H7 (cell line): ENCODE results near the gene PSMA7. TPM values are rescaled to one million over a fixed set of nuclear protein-coding genes. Genes with fewer than 3 reads are reported as not detected.

Experiments used
- DNase-seq: peaks from one replicate; pipeline ENCODE4 v3.0.0; 2012
- H3K27me3 ChIP-seq: 2 replicates; pipeline ENCODE4 v1.6.0; 2011; ENCODE audit warnings: mild to moderate bottlenecking, low read length; ENCODE audit not compliant: control insufficient read depth, insufficient read depth
- H3K36me3 ChIP-seq: replicated peaks from 2 replicates; pipeline ENCODE4 v1.5.1; 2011; ENCODE audit warnings: low read length; ENCODE audit not compliant: control insufficient read depth, insufficient read depth
- H3K4me3 ChIP-seq: 2 replicates; pipeline ENCODE4 v1.5.1; 2011; ENCODE audit warnings: low read depth, mild to moderate bottlenecking, control low read depth, low read length, moderate library complexity; ENCODE audit not compliant: insufficient read depth
- total RNA-seq: library from RNA; depleted of rRNA; stranded (reverse); fragments of >200 nt; shearing (Covaris generic); gene quantifications from 2 replicates; pipeline ENCODE4 v1.2.3, GENCODE V29; 2014

The PSMA7 gene
- total RNA-seq, 1 experiment from 2014 or later, result 501 TPM

DNA sequence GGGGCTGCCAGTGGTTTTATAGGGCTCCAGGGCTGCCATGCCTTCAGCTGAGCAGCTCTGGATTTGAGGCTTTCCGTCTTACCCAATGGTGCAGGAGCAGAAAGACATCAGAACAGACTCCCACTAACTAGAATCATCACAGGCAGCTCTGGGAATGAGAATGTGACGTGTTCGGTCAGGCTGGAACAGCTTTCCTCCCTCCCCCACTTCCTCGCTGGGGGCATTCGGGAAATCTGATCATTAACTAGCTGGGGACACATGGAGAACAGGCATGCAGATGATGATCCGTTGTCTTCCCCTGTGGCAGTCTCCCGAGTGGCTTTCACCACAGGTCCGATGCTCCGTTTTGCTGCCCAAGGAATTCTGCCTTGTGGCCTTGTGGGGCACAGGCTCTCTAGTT is 34.1 kb upstream of the PSMA7 start:
- Histone ChIP-seq H3K27me3 (no peaks in the 10 kb centered on the region), H3K36me3 (peaks cover 10% of the 10 kb centered on the region), H3K4me3 (no peak overlapping the region)
- DNase-seq, result no peak

DNA sequence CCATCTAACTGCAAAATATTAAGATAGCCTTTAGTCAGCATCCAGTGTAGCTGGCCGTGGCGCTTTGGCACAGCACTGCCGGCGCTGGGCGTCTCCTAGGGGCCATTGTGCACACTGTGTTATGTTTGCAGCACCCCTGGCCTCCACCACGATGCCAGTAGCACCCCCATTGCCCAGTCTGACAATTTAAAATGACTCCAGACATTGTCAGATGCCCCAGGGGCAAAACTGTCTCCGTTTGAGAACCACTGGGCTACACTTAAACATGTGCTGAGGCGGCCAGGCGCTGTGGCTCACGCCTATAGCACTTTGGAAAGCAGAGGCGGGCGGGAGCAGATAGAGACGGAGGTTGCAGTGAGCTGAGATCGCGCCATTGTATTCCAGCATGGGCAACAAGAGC is 33.7 kb upstream of the PSMA7 start:
- Histone ChIP-seq H3K36me3 (peaks cover 10% of the 10 kb centered on the region), H3K4me3 (no peak overlapping the region), H3K27me3 (no peaks in the 10 kb centered on the region)
- DNase-seq, result no peak

DNA sequence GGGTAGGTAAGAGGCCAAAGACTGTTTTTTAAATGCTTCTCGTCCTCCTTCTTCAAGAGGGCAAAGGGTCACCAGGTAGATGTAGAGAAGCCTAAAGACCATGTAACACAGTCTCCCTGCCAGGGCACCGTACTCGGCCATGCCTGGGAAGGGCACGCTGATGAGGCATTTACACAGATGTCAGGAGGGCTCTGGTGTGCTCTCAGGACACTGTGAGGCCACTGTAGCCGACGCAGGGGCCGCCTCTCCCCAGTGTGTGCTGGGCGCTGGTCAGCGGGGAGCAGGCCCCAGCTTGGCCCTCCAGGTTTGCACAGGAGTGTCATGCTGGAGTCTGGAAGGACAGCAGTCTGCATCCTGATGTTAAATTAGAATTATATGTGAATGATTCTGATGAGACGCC is 32.5 kb upstream of the PSMA7 start:
- Histone ChIP-seq H3K36me3 (peaks cover 10% of the 10 kb centered on the region), H3K4me3 (no peak overlapping the region), H3K27me3 (no peaks in the 10 kb centered on the region)
- no peak for DNase-seq

GRCh38 chr20:62174870-62175624 is 31.9 kb upstream of the PSMA7 start:
- Histone ChIP-seq H3K4me3 (no peak overlapping the region), H3K27me3 (no peaks in the 10 kb centered on the region), H3K36me3 (peaks cover 10% of the 10 kb centered on the region)
- no peak for DNase-seq

DNA sequence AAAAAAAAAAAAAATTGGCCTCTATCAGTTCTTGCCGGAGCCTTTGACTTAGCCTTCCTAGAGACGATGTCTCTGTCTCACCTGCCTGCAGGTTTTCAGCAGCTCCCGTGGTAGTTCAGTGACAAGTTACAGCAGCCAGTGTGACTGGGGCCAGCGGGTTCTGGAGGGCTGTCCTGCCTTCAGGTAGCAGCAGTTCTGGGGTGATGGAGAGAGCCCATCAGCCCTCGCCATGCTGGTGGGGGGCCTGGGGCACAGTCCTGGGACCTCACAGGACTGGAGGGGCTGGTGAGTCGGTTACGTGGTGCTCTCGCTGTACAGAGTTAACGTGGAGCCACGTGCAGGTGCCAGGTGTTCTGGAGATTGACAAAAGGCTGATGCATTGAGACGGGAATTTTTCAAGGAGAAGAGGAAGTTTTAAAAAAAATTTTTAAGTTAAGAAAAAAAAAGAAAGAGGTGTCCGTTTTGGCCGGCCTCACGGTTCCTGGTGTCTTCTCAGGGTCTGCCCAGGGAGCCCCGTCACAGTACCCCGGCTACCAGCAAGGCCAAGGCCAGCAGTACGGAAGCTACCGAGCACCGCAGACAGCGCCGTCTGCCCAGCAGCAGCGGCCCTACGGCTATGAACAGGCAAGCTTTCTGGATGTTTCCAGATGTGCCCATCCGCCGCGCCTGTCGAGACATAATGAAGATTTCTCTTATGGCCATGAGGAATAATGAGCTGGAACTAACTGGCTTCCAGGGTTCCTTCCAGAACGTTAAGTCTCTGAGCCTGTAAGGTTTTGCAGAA is 31.0 kb upstream of the PSMA7 start:
- no peaks in the 10 kb centered on the region for H3K27me3 ChIP-seq
- H3K4me3 ChIP-seq, result no peak overlapping the region
- DNase-seq, result no peak
- peaks cover 9% of the 10 kb centered on the region for H3K36me3 ChIP-seq

DNA sequence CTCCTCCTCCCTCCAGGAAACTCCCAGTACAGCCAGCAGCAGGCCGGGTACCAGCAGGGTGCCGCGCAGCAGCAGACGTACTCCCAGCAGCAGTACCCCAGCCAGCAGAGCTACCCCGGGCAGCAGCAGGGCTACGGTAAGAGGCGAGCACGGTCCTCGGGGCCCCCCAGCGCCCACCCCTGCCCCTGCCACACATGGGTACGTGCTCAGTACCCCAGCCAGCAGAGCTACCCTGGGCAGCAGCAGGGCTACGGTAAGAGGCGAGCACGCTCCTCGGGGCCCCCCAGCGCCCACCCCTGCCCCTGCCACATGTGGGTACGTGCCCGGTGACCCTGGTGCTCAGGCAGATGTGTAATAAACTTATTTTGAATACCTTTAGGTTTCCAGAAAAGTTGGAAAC is 29.5 kb upstream of the PSMA7 start:
- Histone ChIP-seq H3K4me3 (no peak overlapping the region), H3K36me3 (peaks cover 8% of the 10 kb centered on the region), H3K27me3 (no peaks in the 10 kb centered on the region)
- peak; percentile 57 for DNase-seq

DNA sequence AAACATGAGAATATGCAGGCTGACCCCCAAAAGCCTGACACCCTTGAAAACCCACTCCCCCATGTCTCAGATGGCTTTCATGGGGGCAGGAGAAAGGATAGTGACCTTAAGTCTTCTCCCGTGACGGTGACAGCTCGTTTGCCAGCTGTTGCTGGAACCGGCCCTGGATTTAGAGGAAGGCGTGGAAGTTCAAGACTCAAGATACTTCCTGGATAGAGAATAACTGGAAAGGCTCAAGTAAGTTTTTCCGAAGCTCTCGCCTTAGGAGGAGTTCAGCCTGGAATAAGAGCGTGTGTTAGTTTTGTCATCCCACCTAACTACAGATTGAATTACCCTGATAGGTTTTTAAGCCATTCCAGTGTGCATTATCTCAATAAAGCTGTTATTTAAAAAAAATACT is 28.1 kb upstream of the PSMA7 start:
- DNase-seq, result no peak
- peaks cover 10% of the 10 kb centered on the region for H3K36me3 ChIP-seq
- no peaks in the 10 kb centered on the region for H3K27me3 ChIP-seq
- no peak overlapping the region for H3K4me3 ChIP-seq

- no peaks in the 10 kb centered on the region for H3K27me3 ChIP-seq
- no peak for DNase-seq
- H3K4me3 ChIP-seq, result no peak overlapping the region
- peaks cover 11% of the 10 kb centered on the region for H3K36me3 ChIP-seq
Observed at GRCh38 chr20:62170536-62170935, 27.3 kb upstream of the PSMA7 start.

DNA sequence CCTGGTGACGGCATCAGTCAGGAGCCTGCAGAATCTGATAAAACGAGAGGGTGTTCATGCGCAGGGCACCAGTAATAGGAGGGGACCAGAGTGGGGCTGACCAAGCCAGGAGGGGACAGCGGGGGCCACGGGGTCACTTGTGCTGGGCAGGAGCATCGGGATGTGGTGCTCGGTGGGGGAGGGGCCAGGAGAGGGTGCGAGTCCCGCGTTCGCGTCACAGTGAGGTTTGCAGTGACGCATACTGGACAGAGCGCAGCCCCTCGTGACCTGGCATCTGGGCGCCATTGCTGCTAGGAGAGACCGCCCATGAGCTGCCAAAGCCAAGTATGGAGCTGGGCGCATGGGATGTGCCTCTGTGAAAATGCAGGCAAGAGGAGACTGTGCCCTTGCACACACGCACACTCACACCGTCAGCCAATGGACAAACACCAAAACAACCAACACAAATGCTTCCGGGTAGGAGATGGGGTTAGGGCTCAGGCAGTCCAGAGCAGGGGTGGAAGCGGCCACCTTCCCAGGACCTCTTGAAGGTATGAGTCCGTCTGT is 25.8 kb upstream of the PSMA7 start:
- no peaks in the 10 kb centered on the region for H3K27me3 ChIP-seq
- H3K4me3 ChIP-seq, result no peak overlapping the region
- DNase-seq, result no peak
- H3K36me3 ChIP-seq, result peaks cover 16% of the 10 kb centered on the region

- no peak for DNase-seq
- Histone ChIP-seq H3K4me3 (no peak overlapping the region), H3K27me3 (no peaks in the 10 kb centered on the region), H3K36me3 (peaks cover 16% of the 10 kb centered on the region)
Observed at GRCh38 chr20:62168061-62168460, 24.9 kb upstream of the PSMA7 start.

DNA sequence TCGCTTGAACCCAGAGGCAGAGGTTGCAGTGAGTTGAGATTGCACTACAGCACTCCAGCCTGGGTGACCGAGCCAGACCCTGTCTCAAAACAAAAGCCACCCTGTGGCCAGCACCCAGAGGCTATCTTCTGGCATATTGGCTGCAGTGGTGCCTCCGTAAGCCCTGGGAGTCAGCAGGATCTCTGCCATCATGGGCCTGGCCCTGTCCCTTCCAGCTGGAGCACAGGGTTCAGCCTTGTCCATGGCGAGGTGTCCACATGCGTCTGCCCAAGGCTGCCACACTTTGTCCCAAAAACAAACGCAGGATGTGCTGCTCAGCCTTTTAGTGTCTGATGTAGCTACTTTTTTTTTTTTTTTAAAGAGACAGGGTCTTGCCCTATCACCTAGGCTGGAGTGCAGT is 24.3 kb upstream of the PSMA7 start:
- Histone ChIP-seq H3K36me3 (peaks cover 17% of the 10 kb centered on the region), H3K27me3 (no peaks in the 10 kb centered on the region), H3K4me3 (no peak overlapping the region)
- DNase-seq, result no peak

DNA sequence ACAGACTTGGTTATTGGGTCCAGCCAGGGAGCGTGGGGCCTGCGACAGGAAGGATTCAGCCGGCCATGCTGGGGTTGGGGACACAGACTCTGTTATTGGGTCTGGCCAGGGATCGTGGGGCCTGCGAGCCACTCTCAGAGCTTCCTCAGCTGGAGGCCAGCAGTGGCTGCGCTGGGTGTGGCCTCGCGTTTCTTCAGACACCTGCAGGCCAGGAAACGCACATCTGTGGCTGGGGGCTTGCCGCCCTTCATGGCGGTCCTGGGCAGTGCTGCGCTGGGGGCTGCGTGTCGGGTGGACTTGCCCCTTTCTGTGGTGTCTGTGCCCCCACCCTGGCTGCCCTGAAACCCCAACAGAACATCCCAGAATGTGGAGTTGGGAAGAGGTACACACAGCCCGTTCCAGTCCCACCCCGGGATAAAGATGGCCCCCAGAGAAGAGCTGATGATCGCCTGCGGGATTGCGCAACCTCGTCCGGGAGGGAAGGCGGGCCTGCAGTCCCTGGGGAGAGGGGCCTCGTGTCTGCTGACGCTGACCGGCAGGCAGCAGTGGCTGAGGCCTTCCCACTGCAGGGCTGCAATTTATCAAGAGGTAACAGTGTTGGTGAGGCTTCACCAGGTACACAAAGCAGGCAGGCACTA is 22.7 kb upstream of the PSMA7 start:
- DNase-seq, result peak; percentile 80
- Histone ChIP-seq H3K36me3 (peaks cover 24% of the 10 kb centered on the region), H3K27me3 (no peaks in the 10 kb centered on the region), H3K4me3 (no peak overlapping the region)

DNA sequence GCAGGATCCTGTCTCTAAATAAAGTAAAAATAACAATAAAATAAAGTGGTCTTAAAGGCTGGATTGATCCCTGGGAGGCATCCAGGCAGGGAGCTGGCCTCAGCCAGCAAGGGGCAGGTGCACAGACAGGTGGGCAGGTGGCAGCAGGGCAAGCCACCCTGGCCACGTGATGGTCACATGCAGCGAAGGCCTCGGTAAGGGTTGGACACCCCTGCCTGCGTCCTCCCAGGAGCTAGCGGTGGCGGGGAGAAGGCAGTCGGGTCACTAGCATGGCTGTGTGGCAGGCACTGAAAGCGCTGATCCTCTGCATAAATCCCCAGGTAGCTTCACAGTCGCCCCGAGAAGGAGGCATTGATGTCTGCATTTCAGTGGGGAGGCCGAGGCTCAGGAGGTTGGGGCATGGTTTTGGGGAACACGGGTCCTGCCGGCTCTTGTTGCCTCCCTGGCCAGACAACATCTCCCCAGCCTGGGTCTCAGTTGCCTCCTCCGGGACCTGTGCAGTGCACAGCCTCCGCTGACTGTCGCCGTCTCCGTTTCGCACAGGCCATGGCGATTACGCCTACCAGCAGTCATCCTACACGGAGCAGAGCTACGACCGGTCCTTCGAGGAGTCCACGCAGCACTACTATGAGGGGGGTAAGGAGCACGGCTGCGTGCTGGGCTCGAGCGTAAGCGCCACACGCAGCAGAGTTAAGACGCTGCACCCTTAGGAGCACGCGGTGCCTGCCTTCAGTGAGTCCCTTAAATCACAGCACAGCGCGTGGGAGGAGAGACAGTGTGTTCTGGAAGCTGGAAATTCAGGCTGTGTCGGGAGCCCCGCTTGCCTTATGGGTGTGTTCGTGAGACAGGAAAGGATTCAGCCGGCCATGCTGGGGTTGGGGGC is 21.9 kb upstream of the PSMA7 start:
- H3K27me3 ChIP-seq, result no peaks in the 10 kb centered on the region
- H3K4me3 ChIP-seq, result no peak overlapping the region
- no peak for DNase-seq
- peaks cover 25% of the 10 kb centered on the region for H3K36me3 ChIP-seq
